OCI-LY7 (cell line): Measurements from ENCODE around the gene CINP. TPM values are rescaled to one million over a fixed set of nuclear protein-coding genes. Genes with fewer than 3 reads are reported as not detected.

Experiments used
- Bru-seq: library from RNA; stranded (reverse); fragments of 400-500 nt; gene quantifications from one replicate; lab custom pipeline; 2021; lab: Mats Ljungman, UMichigan
- BruChase-seq, 2 experiments: library from RNA; stranded (reverse); fragments of 400-500 nt; gene quantifications; one replicate each; lab custom pipeline; 2021; lab: Mats Ljungman, UMichigan
- BruUV-seq: library from RNA; stranded (reverse); fragments of 400-500 nt; replicated peaks from 2 replicates; lab custom pipeline; 2021; lab: Mats Ljungman, UMichigan
- CTCF ChIA-PET: fragments of 300-600 bp; sonication (Branson Sonifier 250); formaldehyde crosslinking; loops from one replicate; lab custom pipeline; 2022; ENCODE audit warnings: antibody characterized with exemption; ENCODE audit not compliant: unreplicated experiment; lab: Charles Lee
- POLR2A ChIA-PET: fragments of 300-600 bp; sonication (Branson Sonifier 250); formaldehyde crosslinking; loops from one replicate; lab custom pipeline; 2022; ENCODE audit warnings: antibody characterized with exemption; lab: Charles Lee
- DNase-seq: peaks from one replicate; pipeline ENCODE4 v3.0.0-alpha.2; 2015; ENCODE audit warnings: low spot score
- H2AFZ ChIP-seq: fragments of 200-600 bp; sonication (generic), shearing (Covaris generic); 2 replicates; pipeline ENCODE4 v1.6.1; 2014; ENCODE audit warnings: mild to moderate bottlenecking, antibody characterized with exemption, low read length, moderate library complexity
- H3K27ac ChIP-seq: fragments of 200-600 bp; sonication (generic); 2 replicates; pipeline ENCODE4 v1.5.1; 2014; ENCODE audit warnings: mixed run types, low read depth, mild to moderate bottlenecking, moderate library complexity, low read length, inconsistent platforms; ENCODE audit not compliant: poor library complexity, severe bottlenecking
- H3K36me3 ChIP-seq: fragments of 200-600 bp; sonication (generic); 2 replicates; pipeline ENCODE4 v1.6.1; 2014; ENCODE audit warnings: mild to moderate bottlenecking, antibody characterized with exemption, low read length, moderate library complexity, mixed read lengths; ENCODE audit not compliant: insufficient read depth
- H3K4me1 ChIP-seq: fragments of 200-600 bp; sonication (generic); 2 replicates; pipeline ENCODE4 v1.5.1; 2014; ENCODE audit warnings: mild to moderate bottlenecking, low read length; ENCODE audit not compliant: insufficient read depth, poor library complexity, severe bottlenecking
- H3K4me2 ChIP-seq: fragments of 200-600 bp; sonication (generic); 2 replicates; pipeline ENCODE4 v1.6.1; 2014; ENCODE audit warnings: mild to moderate bottlenecking, low read length
- H3K4me3 ChIP-seq: fragments of 200-600 bp; sonication (generic); 2 replicates; pipeline ENCODE4 v1.5.1; 2014; ENCODE audit warnings: mild to moderate bottlenecking, low read depth, low read length; ENCODE audit not compliant: poor library complexity, severe bottlenecking
- H3K79me2 ChIP-seq: fragments of 200-600 bp; sonication (generic); 2 replicates; pipeline ENCODE4 v1.6.1; 2016; ENCODE audit warnings: low read depth, mild to moderate bottlenecking, low read length, moderate library complexity, mixed read lengths; ENCODE audit not compliant: insufficient read depth
- H3K9me2 ChIP-seq: fragments of 200-600 bp; sonication (generic); 2 replicates; pipeline ENCODE4 v1.6.1; 2016; ENCODE audit warnings: mild to moderate bottlenecking, low read length, mixed read lengths; ENCODE audit not compliant: insufficient read depth
- H3K9me3 ChIP-seq: fragments of 200-600 bp; sonication (generic); 2 replicates; pipeline ENCODE4 v1.6.1; 2014; ENCODE audit warnings: mild to moderate bottlenecking, mixed run types, low read length, mixed read lengths
- H4K20me1 ChIP-seq: fragments of 200-600 bp; sonication (generic); 2 replicates; pipeline ENCODE4 v1.6.1; 2014; ENCODE audit warnings: mild to moderate bottlenecking, antibody characterized with exemption, low read length, moderate library complexity, mixed read lengths; ENCODE audit not compliant: insufficient read depth
- CTCF ChIP-seq: fragments of 200-600 bp; sonication (generic); conservative IDR thresholded peaks from 2 replicates; pipeline ENCODE4 v1.5.1; 2014; ENCODE audit warnings: mild to moderate bottlenecking, antibody characterized with exemption, low read length, moderate library complexity, mixed read lengths
- EZH2phosphoT487 ChIP-seq: fragments of 200-600 bp; sonication (generic); IDR thresholded peaks from 2 replicates; pipeline ENCODE4 v1.6.1; 2018; ENCODE audit warnings: low read depth, borderline replicate concordance, mild to moderate bottlenecking, mixed run types, antibody characterized with exemption, low read length, moderate library complexity, mixed read lengths
- intact Hi-C: fragments of 100-400 bp; cut with micrococcal nuclease; formaldehyde crosslinking; loops from one replicate; pipeline ENCODE4 v1.10.0; 2022; ENCODE audit not compliant: unreplicated experiment
- long read RNA-seq: library from polyadenylated mRNA; stranded (forward); transcript quantifications from one replicate; pipeline ENCODE4 v2.0.0, GENCODE V29; 2022
- total RNA-seq, 2 experiments: library from RNA; depleted of rRNA in 1 of 2; stranded (reverse); fragments of >200 nt in 1 of 2; shearing (Covaris generic) in 1 of 2; gene quantifications; 2 replicates each; pipeline ENCODE4 v1.2.3, GENCODE V29; 2014 to 2022

CINP gene
- total RNA-seq (2014; rRNA removed; shearing (Covaris generic)) (28.2 and 37.7 TPM in 2 replicates), total RNA-seq (2022) (29.8 and 34.9 TPM in 2 replicates), Bru-seq, nascent RNA (percentile 56 among the genes with signal in this experiment), BruChase-seq, experiment 1, labeled RNA remaining after a 6-hour chase (percentile 59 among the genes with signal in this experiment), BruChase-seq, experiment 2, labeled RNA remaining after a 2-hour chase (percentile 54 among the genes with signal in this experiment)
- long read RNA-seq, full-length matches to known transcripts, result 26 of 35 reads
- long read RNA-seq, partial matches to known transcripts, result 4 of 35 reads
- long read RNA-seq, other reads (novel, unspliced or antisense), result 5 of 35 reads

- peaks cover 6% of the 10 kb centered on the region; the same call in 1 of the 2 replicates for H3K79me2 ChIP-seq
- no TSS peak for BruUV-seq
- no peaks in the 10 kb centered on the region for H3K9me3 ChIP-seq
Observed at GRCh38 chr14:102362545-102363181, at the start of gene CINP, which contains the start of gene TECPR2. TSS of gene CINP (minus strand) at chr14:102362890. CDS start at chr14:102362851, 39 bp downstream. TSS of gene TECPR2 (plus strand) at chr14:102362941. CDS start at chr14:102376722, 13,781 bp downstream.

GRCh38 chr14:102408724-102409123 lies 46.0 kb upstream of the CINP start:
- H3K4me1 ChIP-seq, result no peaks in the 10 kb centered on the region
- POLR2A ChIA-PET, result no interaction called here
- no peak for DNase-seq
- no peak for TF ChIP-seq CTCF
- no peak for TF ChIP-seq EZH2phosphoT487
- no peak overlapping the region for H3K4me3 ChIP-seq
- H4K20me1 ChIP-seq, result no peaks in the 10 kb centered on the region
- intact Hi-C loops, result no loop called here
- H3K4me2 ChIP-seq, result no peak overlapping the region
- BruUV-seq, result no TSS peak
- H2AFZ ChIP-seq, result no peak overlapping the region
- H3K79me2 ChIP-seq, result no peaks in the 10 kb centered on the region
- H3K27ac ChIP-seq, result no peak overlapping the region
- H3K9me2 ChIP-seq, result no peaks in the 10 kb centered on the region
- CTCF ChIA-PET, result interaction anchor here (0.5 kb wide), 1 partner anchor 207 kb away, joined by 3 read pairs; no protein-coding TSS in a partner anchor
- H3K36me3 ChIP-seq, result no peaks in the 10 kb centered on the region
- H3K9me3 ChIP-seq, result 0 out of 2 replicates have a peak, but pooled peaks cover under 1% of the 10 kb centered on the region

More at GRCh38 chr14:102362545-102363181, at the start of gene CINP, which contains the start of gene TECPR2:
- Histone ChIP-seq H3K4me3 (peak within 1 kb of the TSS; percentile 98), H3K4me2 (peak within 1 kb of the TSS; percentile 97), H2AFZ (peak within 1 kb of the TSS; percentile 95), H4K20me1 (no peaks in the 10 kb centered on the region), H3K36me3 (peaks cover 11% of the 10 kb centered on the region), H3K27ac (peak within 1 kb of the TSS; percentile 5), H3K9me2 (no peaks in the 10 kb centered on the region), H3K4me1 (peaks cover 21% of the 10 kb centered on the region)
- POLR2A ChIA-PET, result interaction anchor here (2.0 kb wide), 1 partner anchor 8 kb away, joined by 7 read pairs; no protein-coding TSS in a partner anchor
- no peak for TF ChIP-seq CTCF
- TF ChIP-seq EZH2phosphoT487, result no peak
- CTCF ChIA-PET, result interaction anchor here (0.5 to 0.9 kb wide), 2 partner anchors 24 to 162 kb away, joined by 3 read pairs; no protein-coding TSS in a partner anchor
- DNase-seq, result peak; percentile 95
- intact Hi-C loops, result loop anchor here (2.0 to 10.0 kb wide), 2 partner anchors 44 to 152 kb away; partner anchors contain the start of gene ZNF839
